CD4-positive, alpha-beta T cell treated with Interleukin-4 for 4 hours (primary cell): ENCODE data around the gene ZNF557.
"Not testable (repeated sequence)": the region's sequence is repeated elsewhere in the genome, so short reads cannot be mapped to it uniquely, and the experiment has no call there.

Source experiments
- DNase-seq: peaks from one replicate; pipeline ENCODE4 v3.0.0-alpha.2; 2020

ZNF557 gene

DNA sequence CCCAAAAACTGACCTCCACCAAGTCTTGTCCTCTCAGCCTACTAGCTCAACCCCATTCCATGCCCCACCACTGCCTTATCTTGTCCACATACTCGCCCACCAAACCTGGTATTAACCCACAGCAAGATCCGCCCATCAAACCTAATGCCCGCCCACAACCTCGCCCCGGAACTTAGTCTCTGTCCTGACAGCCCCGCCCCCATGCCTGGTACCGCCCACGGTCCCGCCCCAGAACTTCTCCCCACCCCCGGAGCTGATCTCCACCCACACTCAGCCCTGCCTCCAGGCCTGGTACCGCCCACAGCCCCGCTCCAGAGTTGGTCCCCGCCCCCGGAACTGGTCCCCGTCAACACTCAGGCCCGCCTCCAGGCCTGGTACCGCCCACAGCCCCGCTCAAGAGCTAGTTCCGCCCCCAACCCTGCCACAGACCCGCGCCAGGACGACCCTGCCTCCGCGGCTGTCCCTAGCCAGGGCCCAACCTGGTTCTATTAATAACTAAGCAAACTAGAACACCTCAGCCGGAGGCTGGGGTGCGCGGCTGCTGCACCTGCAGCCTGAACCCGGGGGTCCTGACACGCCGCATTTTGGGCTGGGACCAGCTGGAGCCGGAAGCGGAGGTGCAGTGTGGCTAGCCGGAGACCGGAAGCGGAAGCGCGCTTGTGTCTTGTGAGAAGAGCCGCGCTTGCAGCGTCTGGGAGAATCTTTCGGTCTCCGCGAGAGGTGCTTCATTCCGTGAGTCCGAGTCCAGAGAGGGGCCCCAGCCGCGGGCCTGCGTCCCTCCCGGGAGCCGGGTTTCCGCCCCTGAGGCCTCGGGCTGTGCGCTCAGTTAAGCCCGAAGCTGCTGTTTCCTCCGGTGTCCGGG lies at the start of gene ZNF557:
ZNF557 (plus strand) TSS at position 662 of the 862 bp plus-strand sequence. CDS start 5,372 bp downstream, outside the sequence.
- peak; percentile 97 for DNase-seq

GRCh38 chr19:7021331-7021730 lies 48.2 kb upstream of the ZNF557 start, which contains the start of gene MBD3L2B:
Gene MBD3L2B (minus strand): TSS chr19:7021431. CDS start chr19:7021397, 34 bp downstream.
- not testable (repeated sequence) for DNase-seq

DNA sequence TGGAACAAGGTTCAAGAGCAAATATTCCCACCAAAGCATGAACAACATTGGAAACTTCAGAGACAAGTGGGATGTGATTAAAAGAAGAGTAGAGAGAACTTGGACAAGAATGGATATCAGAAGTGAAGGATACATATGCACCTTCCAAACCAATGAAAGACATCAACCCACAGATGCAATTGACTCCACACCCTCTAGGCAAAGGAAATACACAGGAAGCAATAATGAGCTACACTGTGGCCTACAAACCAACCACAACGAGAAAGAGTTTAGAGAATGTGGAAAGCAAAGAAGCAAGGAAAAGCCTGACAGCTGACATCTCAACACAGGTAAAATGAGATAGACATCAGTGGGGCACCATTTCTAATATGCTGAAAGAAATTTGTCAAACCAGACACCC lies 40.7 kb upstream of the ZNF557 start:
- DNase-seq, result not testable (repeated sequence)

DNA sequence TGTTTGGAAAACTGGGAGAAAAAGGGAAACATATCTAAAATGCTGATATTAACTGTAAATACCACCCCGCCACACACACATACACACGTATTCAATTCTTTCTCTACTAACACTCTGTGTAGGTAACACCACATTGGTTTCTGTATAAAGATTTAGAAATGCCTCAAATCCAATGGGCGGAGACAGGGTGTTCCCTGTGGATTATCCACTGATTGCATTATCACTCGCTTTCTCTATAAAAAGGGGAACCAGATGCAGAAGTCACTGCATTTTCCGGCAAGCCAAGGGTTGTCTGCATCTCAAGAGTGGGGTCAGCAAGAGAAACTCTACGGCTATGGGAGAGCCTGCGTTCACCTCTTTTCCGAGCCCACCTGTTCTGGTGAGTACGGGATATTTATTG lies 39.2 kb upstream of the ZNF557 start, which contains the start of gene MBD3L5:
MBD3L5 (plus strand) TSS at position 301 of the 400 bp plus-strand sequence; CDS start at position 335, 34 bp downstream.
- not testable (repeated sequence) for DNase-seq

DNA sequence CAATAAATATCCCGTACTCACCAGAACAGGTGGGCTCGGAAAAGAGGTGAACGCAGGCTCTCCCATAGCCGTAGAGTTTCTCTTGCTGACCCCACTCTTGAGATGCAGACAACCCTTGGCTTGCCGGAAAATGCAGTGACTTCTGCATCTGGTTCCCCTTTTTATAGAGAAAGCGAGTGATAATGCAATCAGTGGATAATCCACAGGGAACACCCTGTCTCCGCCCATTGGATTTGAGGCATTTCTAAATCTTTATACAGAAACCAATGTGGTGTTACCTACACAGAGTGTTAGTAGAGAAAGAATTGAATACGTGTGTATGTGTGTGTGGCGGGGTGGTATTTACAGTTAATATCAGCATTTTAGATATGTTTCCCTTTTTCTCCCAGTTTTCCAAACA lies 29.4 kb upstream of the ZNF557 start, which contains the start of gene MBD3L4:
MBD3L4 (minus strand) TSS at position 101 of the 400 bp plus-strand sequence; CDS start at position 66, 35 bp downstream.
- not testable (repeated sequence) for DNase-seq

DNA sequence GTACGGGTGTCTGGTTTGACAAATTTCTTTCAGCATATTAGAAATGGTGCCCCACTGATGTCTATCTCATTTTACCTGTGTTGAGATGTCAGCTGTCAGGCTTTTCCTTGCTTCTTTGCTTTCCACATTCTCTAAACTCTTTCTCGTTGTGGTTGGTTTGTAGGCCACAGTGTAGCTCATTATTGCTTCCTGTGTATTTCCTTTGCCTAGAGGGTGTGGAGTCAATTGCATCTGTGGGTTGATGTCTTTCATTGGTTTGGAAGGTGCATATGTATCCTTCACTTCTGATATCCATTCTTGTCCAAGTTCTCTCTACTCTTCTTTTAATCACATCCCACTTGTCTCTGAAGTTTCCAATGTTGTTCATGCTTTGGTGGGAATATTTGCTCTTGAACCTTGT lies 27.9 kb upstream of the ZNF557 start:
- not testable (repeated sequence) for DNase-seq

- not testable (repeated sequence) for DNase-seq
Observed at GRCh38 chr19:7049021-7049420, 20.5 kb upstream of the ZNF557 start, which contains the start of gene MBD3L2. Gene MBD3L2 (plus strand): TSS chr19:7049321. CDS start chr19:7049374, 53 bp downstream.

- DNase-seq, result not testable (repeated sequence)
Observed at GRCh38 chr19:7051421-7051820, 18.1 kb upstream of the ZNF557 start.

- DNase-seq, result not testable (repeated sequence)
Observed at GRCh38 chr19:7052896-7053295, 16.6 kb upstream of the ZNF557 start.

- DNase-seq, result not testable (repeated sequence)
Observed at GRCh38 chr19:7054635-7055368, 14.7 kb upstream of the ZNF557 start.

- not testable (repeated sequence) for DNase-seq
Observed at GRCh38 chr19:7055679-7056078, 13.8 kb upstream of the ZNF557 start.

GRCh38 chr19:7056371-7056770 lies 13.1 kb upstream of the ZNF557 start:
- DNase-seq, result not testable (repeated sequence)

DNA sequence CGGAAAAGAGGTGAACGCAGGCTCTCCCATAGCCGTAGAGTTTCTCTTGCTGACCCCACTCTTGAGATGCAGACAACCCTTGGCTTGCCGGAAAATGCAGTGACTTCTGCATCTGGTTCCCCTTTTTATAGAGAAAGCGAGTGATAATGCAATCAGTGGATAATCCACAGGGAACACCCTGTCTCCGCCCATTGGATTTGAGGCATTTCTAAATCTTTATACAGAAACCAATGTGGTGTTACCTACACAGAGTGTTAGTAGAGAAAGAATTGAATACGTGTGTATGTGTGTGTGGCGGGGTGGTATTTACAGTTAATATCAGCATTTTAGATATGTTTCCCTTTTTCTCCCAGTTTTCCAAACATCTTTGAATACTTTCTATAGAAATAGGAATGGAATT lies 10.9 kb upstream of the ZNF557 start, which contains the start of gene MBD3L3:
MBD3L3 (minus strand) TSS at position 101 of the 400 bp plus-strand sequence; CDS start at position 30, 71 bp downstream.
- DNase-seq, result not testable (repeated sequence)

DNA sequence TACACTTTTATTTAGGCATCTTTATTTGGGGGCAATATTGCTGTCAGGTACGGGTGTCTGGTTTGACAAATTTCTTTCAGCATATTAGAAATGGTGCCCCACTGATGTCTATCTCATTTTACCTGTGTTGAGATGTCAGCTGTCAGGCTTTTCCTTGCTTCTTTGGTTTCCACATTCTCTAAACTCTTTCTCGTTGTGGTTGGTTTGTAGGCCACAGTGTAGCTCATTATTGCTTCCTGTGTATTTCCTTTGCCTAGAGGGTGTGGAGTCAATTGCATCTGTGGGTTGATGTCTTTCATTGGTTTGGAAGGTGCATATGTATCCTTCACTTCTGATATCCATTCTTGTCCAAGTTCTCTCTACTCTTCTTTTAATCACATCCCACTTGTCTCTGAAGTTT lies 9.5 kb upstream of the ZNF557 start:
- not testable (repeated sequence) for DNase-seq

DNA sequence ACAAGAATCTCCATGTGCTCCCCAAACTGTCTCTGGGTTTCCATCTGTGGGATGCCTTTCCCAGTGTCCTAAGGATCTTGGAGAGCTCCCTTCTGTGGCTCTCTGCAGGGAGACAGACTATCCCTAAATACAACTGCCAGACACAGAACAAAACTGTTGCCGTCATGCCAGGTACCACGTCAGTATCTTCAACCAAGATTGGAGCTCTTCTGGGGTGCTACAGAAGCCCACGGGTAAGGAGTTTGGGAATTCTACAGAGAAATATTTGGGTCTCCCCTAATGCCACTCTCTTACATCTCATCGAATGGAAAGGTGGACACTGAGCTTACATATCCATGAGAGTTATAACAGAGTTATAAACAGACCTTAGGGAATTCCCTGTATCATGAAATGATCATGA lies 6.2 kb upstream of the ZNF557 start:
- no peak for DNase-seq

GRCh38 chr19:7063764-7064418 lies 5.6 kb upstream of the ZNF557 start:
- DNase-seq, result no peak

DNA sequence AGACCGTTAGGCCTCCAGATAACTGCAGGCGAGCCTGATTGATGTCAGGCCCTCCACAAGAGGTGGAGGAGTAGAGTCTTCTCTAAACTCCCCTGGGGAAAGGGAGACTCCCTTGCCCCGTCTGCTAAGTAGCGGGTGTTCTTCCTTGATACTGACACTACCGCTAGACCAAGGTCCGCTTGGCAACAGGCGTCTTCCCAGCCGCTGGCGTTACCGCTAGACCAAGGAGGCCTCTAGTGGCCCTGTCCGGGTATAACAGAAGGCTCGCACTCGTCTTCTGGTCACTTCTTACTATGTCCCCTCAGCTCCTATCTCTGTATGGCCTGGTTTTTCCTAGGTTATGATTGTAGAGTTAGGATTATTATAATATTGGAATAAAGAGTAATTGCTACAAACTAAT lies 2.4 kb upstream of the ZNF557 start:
- DNase-seq, result not testable (repeated sequence)

GRCh38 chr19:7067716-7068115 lies 1.8 kb upstream of the ZNF557 start:
- no peak for DNase-seq

- DNase-seq, result no peak
Observed at GRCh38 chr19:7068599-7068998, 904 bp upstream of the ZNF557 start.

- no peak for DNase-seq
Observed at GRCh38 chr19:7069904-7070226, 362 bp downstream of the ZNF557 start.

DNA sequence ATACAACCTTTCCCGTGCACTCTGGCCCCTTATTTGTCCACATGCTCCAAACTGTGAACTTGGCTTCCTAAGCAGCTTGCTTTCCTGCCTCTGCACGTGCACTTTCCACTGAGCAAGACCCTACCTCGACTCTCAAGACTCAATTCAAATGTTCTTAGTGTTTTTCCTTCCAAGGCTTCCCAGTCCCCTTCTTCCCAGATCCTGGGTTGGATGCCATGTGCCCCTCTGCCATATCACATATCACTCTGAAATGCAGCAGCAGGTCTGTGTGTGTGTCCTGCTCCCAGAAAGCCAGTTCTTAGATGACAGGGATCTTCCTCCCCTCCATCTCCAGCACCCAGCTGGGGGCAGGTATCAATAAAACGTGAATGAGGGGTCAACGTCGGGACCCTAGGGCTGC lies 3.0 kb downstream of the ZNF557 start:
- no peak for DNase-seq

GRCh38 chr19:7074705-7075282 lies 5.3 kb downstream of the ZNF557 start:
- DNase-seq, result no peak
